Measurements from ENCODE around the gene TMEM135. TPM values are rescaled to one million over a fixed set of nuclear protein-coding genes. Genes with fewer than 3 reads are reported as not detected.

TMEM135 gene
- total RNA-seq, 1 experiment from 2014 or later, result 14.0 TPM

DNA sequence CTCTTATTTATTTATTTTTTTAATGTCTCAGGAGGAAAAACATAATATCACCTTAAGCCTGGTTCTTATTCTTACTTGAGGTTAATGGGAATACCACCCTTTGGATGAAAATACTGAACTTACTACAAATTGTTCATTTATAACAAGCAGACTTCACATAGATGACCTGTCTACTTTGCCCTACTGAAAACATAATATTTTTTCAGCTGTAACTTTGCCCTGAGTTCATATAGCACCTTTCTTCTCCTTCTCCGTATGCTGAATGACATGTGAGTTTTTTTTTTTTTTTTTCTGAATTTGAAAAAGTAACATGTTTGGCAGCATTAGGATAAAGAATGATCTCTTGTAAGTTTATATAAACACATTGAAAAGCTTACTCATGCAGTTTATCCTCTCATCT lies 186.8 kb downstream of the TMEM135 start:
- Histone ChIP-seq H3K9me3 (ENCODE audit: low read length) (no peaks in the 10 kb centered on the region), H3K79me2 (ENCODE audit: low read length) (no peaks in the 10 kb centered on the region), H3F3A (ENCODE audit: low read length, unreplicated experiment) (no peaks in the 10 kb centered on the region), H3K9me2 (replicated peaks; ENCODE audit: low read length) (no peaks in the 10 kb centered on the region), H4K20me1 (ENCODE audit: low read length) (no peaks in the 10 kb centered on the region), H2AFZ (ENCODE audit: low read length) (no peak overlapping the region), H3K4me1 (ENCODE audit: insufficient read depth, low read length) (no peaks in the 10 kb centered on the region), H3K27ac (ENCODE audit: low read length) (no peak overlapping the region), H3K36me3 (ENCODE audit: low read depth, low read length) (no peaks in the 10 kb centered on the region), H3K4me2 (ENCODE audit: low read length) (no peak overlapping the region), H3K4me3 (ENCODE audit: low read length) (no peak overlapping the region), H3K27me3 (ENCODE audit: low read length) (no peaks in the 10 kb centered on the region), H3K9ac (ENCODE audit: low read length) (no peak overlapping the region)
- DNase-seq, result no peak
- no TSS peak for BruUV-seq (replicated peaks)
- no peak for ATAC-seq
- intact Hi-C loops (cut with micrococcal nuclease), result no loop called here
- CTCF ChIA-PET, result no interaction called here
- POLR2A ChIA-PET (ENCODE audit: unreplicated experiment), result interaction anchor here (0.5 kb wide), 1 partner anchor 9 kb away, joined by 5 read pairs; no protein-coding TSS in a partner anchor
- TF ChIP-seq, protein P1, sequence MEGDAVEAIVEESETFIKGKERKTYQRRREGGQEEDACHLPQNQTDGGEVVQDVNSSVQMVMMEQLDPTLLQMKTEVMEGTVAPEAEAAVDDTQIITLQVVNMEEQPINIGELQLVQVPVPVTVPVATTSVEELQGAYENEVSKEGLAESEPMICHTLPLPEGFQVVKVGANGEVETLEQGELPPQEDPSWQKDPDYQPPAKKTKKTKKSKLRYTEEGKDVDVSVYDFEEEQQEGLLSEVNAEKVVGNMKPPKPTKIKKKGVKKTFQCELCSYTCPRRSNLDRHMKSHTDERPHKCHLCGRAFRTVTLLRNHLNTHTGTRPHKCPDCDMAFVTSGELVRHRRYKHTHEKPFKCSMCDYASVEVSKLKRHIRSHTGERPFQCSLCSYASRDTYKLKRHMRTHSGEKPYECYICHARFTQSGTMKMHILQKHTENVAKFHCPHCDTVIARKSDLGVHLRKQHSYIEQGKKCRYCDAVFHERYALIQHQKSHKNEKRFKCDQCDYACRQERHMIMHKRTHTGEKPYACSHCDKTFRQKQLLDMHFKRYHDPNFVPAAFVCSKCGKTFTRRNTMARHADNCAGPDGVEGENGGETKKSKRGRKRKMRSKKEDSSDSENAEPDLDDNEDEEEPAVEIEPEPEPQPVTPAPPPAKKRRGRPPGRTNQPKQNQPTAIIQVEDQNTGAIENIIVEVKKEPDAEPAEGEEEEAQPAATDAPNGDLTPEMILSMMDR (conservative IDR thresholded peaks at IDR 0.05; ENCODE audit: low read depth, low read length), result no peak
- no peak for TF ChIP-seq EZH2 (IDR thresholded peaks at IDR 0.05; ENCODE audit: low read length, unreplicated experiment)
- no peak for TF ChIP-seq EZH2phosphoT487 (IDR thresholded peaks at IDR 0.05; ENCODE audit: borderline replicate concordance, low read length)

DNA sequence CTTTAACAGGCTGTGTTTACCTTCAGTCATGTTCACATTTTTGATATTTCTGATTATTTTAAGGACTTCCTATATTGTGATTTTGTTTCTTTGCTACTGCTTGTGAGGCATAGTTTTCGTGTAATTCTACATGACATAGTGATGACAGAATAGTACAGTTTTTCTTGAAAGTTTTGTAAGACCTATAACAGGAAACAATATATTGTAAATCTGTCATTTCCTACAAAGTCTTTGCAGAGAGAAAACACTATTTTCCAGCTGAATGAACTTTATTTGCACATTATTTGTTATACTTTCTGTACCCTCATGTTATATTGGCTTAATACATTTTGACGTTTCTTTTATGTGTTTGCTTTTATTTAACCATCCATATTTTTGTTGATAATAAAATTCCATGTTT lies 191.1 kb downstream of the TMEM135 start:
- H3K27me3 ChIP-seq (ENCODE audit: low read length), result no peaks in the 10 kb centered on the region
- H3K79me2 ChIP-seq (ENCODE audit: low read length), result no peaks in the 10 kb centered on the region
- ATAC-seq (peak; percentile 81), DNase-seq (peak; percentile 39)
- ChIA-PET POLR2A (ENCODE audit: unreplicated experiment) (interaction anchor here (0.5 kb wide), 1 partner anchor 48 kb away, joined by 5 read pairs; no protein-coding TSS in a partner anchor), CTCF (no interaction called here)
- no peak for TF ChIP-seq EZH2phosphoT487 (IDR thresholded peaks at IDR 0.05; ENCODE audit: borderline replicate concordance, low read length)
- TF ChIP-seq, protein P1 (conservative IDR thresholded peaks at IDR 0.05; ENCODE audit: low read depth, low read length), result no peak
- TF ChIP-seq EZH2 (IDR thresholded peaks at IDR 0.05; ENCODE audit: low read length, unreplicated experiment), result no peak
- no peak overlapping the region for H3K4me2 ChIP-seq (ENCODE audit: low read length)
- H3K9me2 ChIP-seq (replicated peaks; ENCODE audit: low read length), result no peaks in the 10 kb centered on the region
- no peaks in the 10 kb centered on the region for H3K4me1 ChIP-seq (ENCODE audit: insufficient read depth, low read length)
- H3K9ac ChIP-seq (ENCODE audit: low read length), result no peak overlapping the region
- no peak overlapping the region for H3K4me3 ChIP-seq (ENCODE audit: low read length)
- no peaks in the 10 kb centered on the region for H4K20me1 ChIP-seq (ENCODE audit: low read length)
- no peaks in the 10 kb centered on the region for H3F3A ChIP-seq (ENCODE audit: low read length, unreplicated experiment)
- H3K9me3 ChIP-seq (ENCODE audit: low read length), result 0 out of 2 replicates have a peak, but pooled peaks cover 12% of the 10 kb centered on the region
- no TSS peak for BruUV-seq (replicated peaks)
- no peak overlapping the region for H3K27ac ChIP-seq (ENCODE audit: low read length)
- intact Hi-C loops (cut with micrococcal nuclease), result loop anchor here (5.0 kb wide), 1 partner anchor 57 kb away; no protein-coding TSS in a partner anchor
- peaks cover 8% of the 10 kb centered on the region; the same call in 1 of the 2 replicates for H3K36me3 ChIP-seq (ENCODE audit: low read depth, low read length)
- no peak overlapping the region for H2AFZ ChIP-seq (ENCODE audit: low read length)

DNA sequence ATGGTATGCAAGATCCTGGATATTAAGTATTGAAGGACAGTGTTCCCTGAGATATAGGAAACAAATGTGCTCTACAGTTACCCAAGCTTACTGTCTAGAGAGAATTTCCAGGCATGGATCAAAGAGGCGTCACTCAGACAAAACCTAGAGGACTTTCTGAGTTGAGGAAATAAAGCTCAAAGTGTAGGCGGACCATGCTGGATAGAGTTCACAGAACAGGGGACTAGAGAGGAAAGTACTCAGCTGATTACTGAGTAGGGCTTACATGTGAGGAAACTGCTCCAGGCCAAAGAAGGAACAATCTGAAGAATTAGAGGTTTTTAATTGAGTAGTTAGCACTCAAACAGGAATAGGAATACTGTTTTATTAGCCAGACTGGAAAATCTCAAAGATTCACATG lies 193.3 kb downstream of the TMEM135 start:
- TF ChIP-seq, protein P1 (conservative IDR thresholded peaks at IDR 0.05; ENCODE audit: low read depth, low read length), result no peak
- no peak for TF ChIP-seq EZH2phosphoT487 (IDR thresholded peaks at IDR 0.05; ENCODE audit: borderline replicate concordance, low read length)
- no peak for TF ChIP-seq EZH2 (IDR thresholded peaks at IDR 0.05; ENCODE audit: low read length, unreplicated experiment)
- no peak for ATAC-seq
- Histone ChIP-seq H3K4me3 (ENCODE audit: low read length) (no peak overlapping the region), H3K9me3 (ENCODE audit: low read length) (0 out of 2 replicates have a peak, but pooled peaks cover 12% of the 10 kb centered on the region), H2AFZ (ENCODE audit: low read length) (no peak overlapping the region), H3K36me3 (ENCODE audit: low read depth, low read length) (peaks cover 8% of the 10 kb centered on the region; the same call in 1 of the 2 replicates), H3K4me2 (ENCODE audit: low read length) (no peak overlapping the region), H4K20me1 (ENCODE audit: low read length) (no peaks in the 10 kb centered on the region; the same call in 1 of the 2 replicates), H3K79me2 (ENCODE audit: low read length) (no peaks in the 10 kb centered on the region), H3K9me2 (replicated peaks; ENCODE audit: low read length) (no peaks in the 10 kb centered on the region), H3F3A (ENCODE audit: low read length, unreplicated experiment) (no peaks in the 10 kb centered on the region), H3K27ac (ENCODE audit: low read length) (no peak overlapping the region), H3K27me3 (ENCODE audit: low read length) (no peaks in the 10 kb centered on the region), H3K4me1 (ENCODE audit: insufficient read depth, low read length) (no peaks in the 10 kb centered on the region), H3K9ac (ENCODE audit: low read length) (no peak overlapping the region)
- DNase-seq, result no peak
- ChIA-PET POLR2A (ENCODE audit: unreplicated experiment) (no interaction called here), CTCF (no interaction called here)
- intact Hi-C loops (cut with micrococcal nuclease), result no loop called here
- BruUV-seq (replicated peaks), result no TSS peak

All from PC-3 (cell line).